Fibroblast of villous mesenchyme (primary cell): Measurements from ENCODE around the gene FHL2. TPM values are rescaled to one million over a fixed set of nuclear protein-coding genes. Genes with fewer than 3 reads are reported as not detected.

Experiments used
- DNase-seq: peaks from one replicate; pipeline ENCODE4 v3.0.0-alpha.2; 2010; ENCODE audit warnings: low read depth
- H3K4me3 ChIP-seq: 2 replicates; pipeline ENCODE4 v1.5.1; 2011; ENCODE audit warnings: low read depth, mild to moderate bottlenecking, low read length
- CTCF ChIP-seq: IDR thresholded peaks from 2 replicates; pipeline ENCODE4 v1.5.1; 2012; ENCODE audit warnings: low read depth, mild to moderate bottlenecking, low read length; ENCODE audit not compliant: insufficient read depth
- total RNA-seq: library from RNA; depleted of rRNA; stranded (reverse); fragments of >200 nt; gene quantifications from 2 replicates; pipeline ENCODE4 v1.2.3, GENCODE V29; 2012

Gene FHL2
- total RNA-seq, 1 donor: 343 TPM

DNA sequence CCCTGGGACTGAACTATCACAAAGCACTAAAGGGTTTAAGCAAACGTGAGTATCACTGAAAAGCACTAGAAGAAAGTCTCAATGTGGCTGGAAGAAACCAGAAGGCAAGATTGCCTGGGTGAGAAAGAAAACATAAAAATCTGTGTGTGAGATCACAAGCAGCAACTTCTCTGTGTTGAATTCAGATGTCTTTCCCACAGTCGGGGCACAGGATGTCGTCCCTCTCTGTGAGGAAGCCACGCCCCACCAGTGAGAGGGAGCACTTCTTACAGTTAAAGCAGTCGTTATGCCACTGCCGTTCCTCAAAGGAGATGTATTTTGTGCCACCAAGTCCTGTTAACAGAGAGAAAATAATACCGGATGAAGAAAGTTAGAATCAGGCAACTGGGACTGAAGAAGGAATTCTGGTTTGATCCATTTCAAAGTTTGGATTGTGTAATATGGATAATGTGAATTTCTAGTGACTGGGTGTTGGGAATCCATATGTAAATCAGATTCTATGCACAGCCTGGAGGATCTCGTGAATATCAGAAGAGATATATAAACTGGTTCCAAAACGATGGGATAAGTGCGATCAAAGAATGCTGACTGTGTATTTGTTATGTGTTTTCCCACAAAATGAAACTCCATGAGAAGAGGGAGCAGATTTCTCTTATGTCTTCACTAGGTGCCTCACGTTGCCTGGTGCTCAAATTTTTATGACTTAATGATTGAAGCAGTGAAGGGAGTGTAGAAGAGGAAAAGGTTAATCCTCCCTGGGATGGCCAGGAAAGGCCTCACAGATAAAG is 37.6 kb downstream of the FHL2 start:
- no peak for DNase-seq
- no peak for TF ChIP-seq CTCF
- H3K4me3 ChIP-seq: no peak overlapping the region

- no peak for TF ChIP-seq CTCF
- DNase-seq: no peak
These were observed 40.3 kb downstream of the FHL2 start for GRCh38 chr2:105358593-105358992.

GRCh38 chr2:105357122-105357521 is 41.7 kb downstream of the FHL2 start:
- TF ChIP-seq CTCF: no peak
- no peak for DNase-seq
- no peak overlapping the region for H3K4me3 ChIP-seq

More at GRCh38 chr2:105358593-105358992, 40.3 kb downstream of the FHL2 start:
- H3K4me3 ChIP-seq: no peak overlapping the region

GRCh38 chr2:105344704-105345345 is 54.0 kb downstream of the FHL2 start:
- peak; percentile 34 for TF ChIP-seq CTCF
- H3K4me3 ChIP-seq: no peak overlapping the region
- peak; percentile 71 for DNase-seq

GRCh38 chr2:105339414-105339813 is 59.4 kb downstream of the FHL2 start:
- peak overlapping the region; percentile 92 for H3K4me3 ChIP-seq
- TF ChIP-seq CTCF: no peak
- DNase-seq: peak; percentile 58

- peak overlapping the region; percentile 92 for H3K4me3 ChIP-seq
- DNase-seq: no peak
- no peak for TF ChIP-seq CTCF
These were observed 60.8 kb downstream of the FHL2 start for GRCh38 chr2:105338020-105338385.
